K562 (cell line): ENCODE results near the gene VPS41. TPM values are rescaled to one million over a fixed set of nuclear protein-coding genes. Genes with fewer than 3 reads are reported as not detected.
A peak's percentile ranks its signal among the peaks of the same experiment; 100 is the strongest.

ENCODE experiments used
- ATAC-seq: fragments of 200-7000 bp; cut with Tn5 transposase; 3 replicates; pipeline ENCODE4 v1.9.1; 2020; ENCODE audit warnings: moderate library complexity
- BruUV-seq: library from RNA; stranded (reverse); fragments of 400-500 nt; replicated peaks from 2 replicates; lab custom pipeline; 2021; lab: Mats Ljungman, UMichigan
- CTCF ChIA-PET: fragments of 300-600 bp; formaldehyde crosslinking; extraction: SDS; loops from one replicate; lab custom pipeline; 2021; ENCODE audit warnings: low intra/inter-chr PET ratio; lab: Yijun Ruan, JAX
- POLR2A ChIA-PET: fragments of 300-600, 350-650 bp; sonication (Branson Sonifier 250); formaldehyde crosslinking; extraction: SDS; loops from one replicate; lab custom pipeline; 2021; ENCODE audit warnings: antibody characterized with exemption, inconsistent platforms; lab: Yijun Ruan, JAX
- DNase-seq, 4 experiments: peaks; one replicate each; pipeline versions ENCODE4 v3.0.0 to v3.0.0-alpha.2; 2011 to 2018; ENCODE audit warnings: low spot score in 3 of 4, mixed read lengths in 3 of 4; ENCODE audit errors: extremely low read depth in 1 of 4
- FAIRE-seq: peaks from 2 replicates; lab custom pipeline; 2011; peaks lifted over from hg19 to GRCh38; lab: Jason Lieb, UNC
- H2AFZ ChIP-seq: 2 replicates; pipeline ENCODE4 v1.6.0; 2011; ENCODE audit warnings: low read depth, low read length, control low read depth, inconsistent platforms
- H3K27ac ChIP-seq: fragments of 200-600 bp; 3 replicates; pipeline ENCODE4 v1.8.0; 2011; ENCODE audit warnings: low read depth, mild to moderate bottlenecking, control low read depth, inconsistent platforms, low read length, moderate library complexity, mixed read lengths; ENCODE audit errors: extremely low read depth
- H3K27me3 ChIP-seq, 2 experiments: fragments of 300-600 bp in 1 of 2; 2 replicates in 1 of 2; 3 replicates in 1 of 2; pipeline versions ENCODE4 v1.6.0 to v1.8.0; 2011; ENCODE audit warnings: inconsistent platforms in 2 of 2, low read length in 2 of 2, mild to moderate bottlenecking in 1 of 2, mixed read lengths in 1 of 2, moderate library complexity in 1 of 2; ENCODE audit not compliant: control insufficient read depth in 2 of 2, insufficient read depth in 2 of 2
- H3K36me3 ChIP-seq: fragments of 300-600 bp; 3 replicates; pipeline ENCODE4 v1.8.0; 2011; ENCODE audit warnings: mild to moderate bottlenecking, low read length, inconsistent platforms; ENCODE audit not compliant: control insufficient read depth, insufficient read depth
- H3K4me1 ChIP-seq, 2 experiments: fragments of 200-600 bp in 1 of 2; replicated peaks in 1 of 2; 2 replicates in 1 of 2; 3 replicates in 1 of 2; pipeline versions ENCODE4 v1.5.1 to v1.8.0; 2011; ENCODE audit warnings: inconsistent platforms in 2 of 2, low read length in 2 of 2, mild to moderate bottlenecking in 1 of 2, mixed read lengths in 1 of 2, moderate library complexity in 1 of 2; ENCODE audit not compliant: control insufficient read depth in 2 of 2, insufficient read depth in 2 of 2
- H3K4me2 ChIP-seq: 2 replicates; pipeline ENCODE4 v1.6.1; 2011; ENCODE audit warnings: low read length, control low read depth, inconsistent platforms, mixed read lengths; ENCODE audit not compliant: insufficient read depth
- H3K4me3 ChIP-seq: fragments of 200-600 bp; sonication (generic), shearing (Covaris generic); 2 replicates; pipeline ENCODE4 v1.5.1; 2016; ENCODE audit warnings: control low read depth, inconsistent platforms
- H3K79me2 ChIP-seq: fragments of 200-600 bp; 3 replicates; pipeline ENCODE4 v1.8.0; 2011; ENCODE audit warnings: low read length, inconsistent platforms; ENCODE audit not compliant: control insufficient read depth, insufficient read depth
- H3K9ac ChIP-seq, 2 experiments: 2 replicates each; pipeline versions ENCODE4 v1.6.0 to v1.6.1; 2011; ENCODE audit warnings: low read depth in 2 of 2, low read length in 2 of 2, control low read depth in 1 of 2, inconsistent platforms in 1 of 2, mild to moderate bottlenecking in 1 of 2, mixed read lengths in 1 of 2; ENCODE audit not compliant: insufficient read depth in 1 of 2
- H3K9me1 ChIP-seq: one replicate; pipeline ENCODE4 v1.6.0; 2011; ENCODE audit warnings: inconsistent platforms, mild to moderate bottlenecking, low read length, moderate library complexity; ENCODE audit not compliant: control insufficient read depth, insufficient read depth
- H3K9me3 ChIP-seq: replicated peaks from 2 replicates; pipeline ENCODE4 v1.5.1; 2011; ENCODE audit warnings: low read depth, low read length, inconsistent platforms; ENCODE audit not compliant: control insufficient read depth, insufficient read depth
- H4K20me1 ChIP-seq: replicated peaks from 2 replicates; pipeline ENCODE4 v1.6.1; 2011; ENCODE audit warnings: low read length, inconsistent platforms, mixed read lengths; ENCODE audit not compliant: control insufficient read depth, insufficient read depth
- C11orf30 ChIP-seq: fragments of 450-650 bp; IDR thresholded peaks from 2 replicates; pipeline ENCODE4 v1.6.1; 2016; ENCODE audit warnings: low read depth, mild to moderate bottlenecking
- CC2D1A ChIP-seq: fragments of 450-650 bp; IDR thresholded peaks from 2 replicates; pipeline ENCODE4 v1.6.1; 2017; ENCODE audit warnings: mild to moderate bottlenecking
- CHD1 ChIP-seq: fragments of 200-600 bp; sonication (generic); IDR thresholded peaks from one replicate; pipeline ENCODE4 v1.6.1; 2012; ENCODE audit warnings: mild to moderate bottlenecking, moderate library complexity, low read length, inconsistent platforms
- ELK3 ChIP-seq: fragments of 450-650 bp; formaldehyde crosslinking; IDR thresholded peaks from 2 replicates; pipeline ENCODE4 v1.4.0; 2020; ENCODE audit warnings: mild to moderate bottlenecking
- LARP7 ChIP-seq: fragments of 450-650 bp; IDR thresholded peaks from 2 replicates; pipeline ENCODE4 v1.6.1; 2016
- MAFF ChIP-seq: IDR thresholded peaks from 2 replicates; pipeline ENCODE4 v1.6.1; 2012; ENCODE audit warnings: low read length, improper control_type of control experiment
- MAFK ChIP-seq: IDR thresholded peaks from 2 replicates; pipeline ENCODE4 v1.6.1; 2011; ENCODE audit warnings: low read length, improper control_type of control experiment
- MYC ChIP-seq, 2 experiments: fragments of 250-450 bp in 1 of 2; sonication (Bioruptor Pico) in 1 of 2; IDR thresholded peaks; 2 replicates each; pipeline versions ENCODE4 v1.5.1 to v1.6.1; 2012 to 2021; ENCODE audit warnings: low read depth in 2 of 2, borderline replicate concordance in 1 of 2, improper control_type of control experiment in 1 of 2, low read length in 1 of 2, mild to moderate bottlenecking in 1 of 2, moderate library complexity in 1 of 2
- NFE2L1 ChIP-seq: fragments of 450-650 bp; IDR thresholded peaks from 2 replicates; pipeline ENCODE4 v1.6.1; 2016; ENCODE audit warnings: missing genetic modification characterization, low read depth, mild to moderate bottlenecking, missing compliant biosample characterization, moderate library complexity, borderline replicate concordance
- SIX5 ChIP-seq, 2 experiments: IDR thresholded peaks; 2 replicates each; pipeline ENCODE4 v1.6.1; 2011; ENCODE audit warnings: low read length in 2 of 2, borderline replicate concordance in 1 of 2, low read depth in 1 of 2, mild to moderate bottlenecking in 1 of 2, moderate library complexity in 1 of 2; ENCODE audit not compliant: insufficient read depth in 1 of 2
- SLC30A9 ChIP-seq: fragments of 250-450 bp; sonication (Bioruptor Pico); IDR thresholded peaks from 2 replicates; pipeline ENCODE4 v1.8.0; 2022; ENCODE audit warnings: mild to moderate bottlenecking, moderate library complexity
- SMARCB1 ChIP-seq: IDR thresholded peaks from 2 replicates; pipeline ENCODE4 v1.6.1; 2011; ENCODE audit warnings: improper control_type of control experiment, low read depth; ENCODE audit not compliant: insufficient read length
- TAF9B ChIP-seq: fragments of 450-650 bp; IDR thresholded peaks from 2 replicates; pipeline ENCODE4 v1.6.1; 2018; ENCODE audit warnings: mild to moderate bottlenecking; ENCODE audit not compliant: partially characterized antibody
- TFE3 ChIP-seq: fragments of 450-650 bp; formaldehyde crosslinking; IDR thresholded peaks from 2 replicates; pipeline ENCODE4 v1.4.0; 2020; ENCODE audit warnings: mild to moderate bottlenecking, mixed read lengths
- ZBTB2 ChIP-seq: fragments of 450-650 bp; IDR thresholded peaks from 2 replicates; pipeline ENCODE4 v1.6.1; 2016; ENCODE audit warnings: antibody characterized with exemption
- ZBTB7A ChIP-seq: IDR thresholded peaks from 2 replicates; pipeline ENCODE4 v1.6.1; 2011; ENCODE audit warnings: low read depth, mild to moderate bottlenecking, low read length, moderate library complexity, borderline replicate concordance; ENCODE audit not compliant: control insufficient read depth
- ZNF12 ChIP-seq: sonication (generic); formaldehyde crosslinking; IDR thresholded peaks from 2 replicates; pipeline ENCODE4 v1.4.0; 2020; ENCODE audit warnings: mild to moderate bottlenecking, missing genetic modification reagents
- ZNF184 ChIP-seq: sonication (generic); formaldehyde crosslinking; IDR thresholded peaks from 2 replicates; pipeline ENCODE4 v1.5.0; 2020; ENCODE audit warnings: missing genetic modification reagents
- ZNF584 ChIP-seq: fragments of 200-800 bp; sonication (Bioruptor generic); IDR thresholded peaks from 2 replicates; pipeline ENCODE4 v1.6.1; 2016; ENCODE audit warnings: low read depth, mild to moderate bottlenecking, missing genetic modification characterization, missing compliant biosample characterization
- ZNF589 ChIP-seq: fragments of 200-800 bp; sonication (Bioruptor generic); IDR thresholded peaks from 2 replicates; pipeline ENCODE4 v1.6.1; 2016; ENCODE audit warnings: low read depth, missing genetic modification characterization, missing compliant biosample characterization
- WGBS: fragments of 100-300 bp; shearing (Covaris generic); methylation state at CpG from one replicate; pipeline ENCODE4 v1.1.6; 2016; ENCODE audit warnings: low coverage, mixed read lengths; ENCODE audit not compliant: insufficient coverage; ENCODE audit errors: missing lambda C conversion rate; 5-methylcytosine and 5-hydroxymethylcytosine counted together
- in situ Hi-C: fragments of 300-500 bp; cut with MboI; formaldehyde crosslinking; loops from 4 replicates; pipeline ENCODE4 v1.15.0; 2018; ENCODE audit warnings: inconsistent platforms, mixed read lengths
- intact Hi-C: fragments of 100-400 bp; cut with micrococcal nuclease; formaldehyde crosslinking; loops from 2 replicates; pipeline ENCODE4 v1.14.2; 2022
- polyA plus RNA-seq, 8 experiments: library from polyadenylated mRNA; depleted of rRNA in 4 of 8; stranded (reverse) in 5 of 8; unstranded in 3 of 8; fragments of >200 nt; fragmentation: Nextera tagmentation in 2 of 8; fragmentation: Illumina TruSeq in 1 of 8; extraction: Ambion mirVana in 2 of 8; extraction: Trizol in 1 of 8; gene quantifications; 2 replicates each; pipeline versions ENCODE4 v1.2.1 to v1.2.3, GENCODE V29; 2011 to 2014; ENCODE audit warnings: inconsistent platforms in 1 of 8, missing spikeins in 1 of 8
- total RNA-seq, 7 experiments: library from RNA; depleted of rRNA in 6 of 7; stranded (reverse); fragments of >200 nt in 6 of 7; fragmentation: Illumina TruSeq in 2 of 7; extraction: Trizol in 2 of 7; gene quantifications; 2 replicates each; pipeline versions ENCODE4 v1.2.1 to v1.2.3, GENCODE V29; 2011 to 2021; ENCODE audit warnings: low replicate concordance in 1 of 7

VPS41 gene
- total and polyA plus RNA-seq, 9 of the 15 experiments (the other 6 are each of a cell fraction or from before 2014, with no cell fraction given), result 17.7 to 46.8 (median 32.1) TPM

- POLR2A ChIA-PET, result interaction anchor here (0.6 to 0.8 kb wide), 2 partner anchors 119 to 304 kb away, joined by 3 read pairs; no protein-coding TSS in a partner anchor
- H3K79me2 ChIP-seq, result no peaks in the 10 kb centered on the region
- 20% methylated on average over 1 of the region's 1 CpG for WGBS
- no peak overlapping the region for H3K9ac ChIP-seq
- no peaks in the 10 kb centered on the region for H3K9me3 ChIP-seq
- no peak for DNase-seq
- no peak overlapping the region for H3K4me3 ChIP-seq
- H3K4me1 ChIP-seq, result no peaks in the 10 kb centered on the region
- in situ Hi-C loops (no loop called here), intact Hi-C loops (no loop called here)
- peaks cover 11% of the 10 kb centered on the region in 2 experiments; a peak in 4 of 5 replicates for H3K27me3 ChIP-seq
- H3K27ac ChIP-seq, result no peak overlapping the region
- no TSS peak for BruUV-seq
- no peak overlapping the region for H3K4me2 ChIP-seq
- FAIRE-seq, result no peak
- H4K20me1 ChIP-seq, result no peaks in the 10 kb centered on the region
- H3K9me1 ChIP-seq, result no peaks in the 10 kb centered on the region
- H2AFZ ChIP-seq, result no peak overlapping the region
- CTCF ChIA-PET, result no interaction called here
- no peaks in the 10 kb centered on the region for H3K36me3 ChIP-seq
- ATAC-seq, result no peak
- no peak for TF ChIP-seq LARP7
- no peak for TF ChIP-seq ZNF584 (CRISPR knock-in tag)
- no peak for TF ChIP-seq CHD1
- no peak for TF ChIP-seq CC2D1A
- no peak for TF ChIP-seq TAF9B
- no peak for TF ChIP-seq ZBTB2
- TF ChIP-seq MAFF, result peak; percentile 90
- peak; percentile 89 for TF ChIP-seq MAFK
- TF ChIP-seq ZNF184, result no peak
- TF ChIP-seq SLC30A9 (CRISPR knock-in tag), result no peak
- no peak for TF ChIP-seq SIX5 (IDR thresholded peaks at IDR 0.05; ENCODE audit: borderline replicate concordance in 1 of 2, insufficient read depth in 1 of 2, low read depth in 1 of 2, low read length in 2 of 2)
- no peak for TF ChIP-seq ELK3 (CRISPR knock-in tag)
- TF ChIP-seq SMARCB1, result no peak
- peak; percentile 76 for TF ChIP-seq NFE2L1 (tag)
- TF ChIP-seq ZNF12 (CRISPR knock-in tag), result no peak
- no peak for TF ChIP-seq ZNF589
- no peak for TF ChIP-seq ZBTB7A
- no peak for TF ChIP-seq MYC (IDR thresholded peaks at IDR 0.05; ENCODE audit: low read depth, low read length)
- no peak for TF ChIP-seq MYC (CRISPR knock-in tag; IDR thresholded peaks at IDR 0.05; ENCODE audit: borderline replicate concordance, low read depth)
- TF ChIP-seq C11orf30, result peak; percentile 82
- TF ChIP-seq TFE3 (CRISPR knock-in tag), result no peak
Measured at GRCh38 chr7:38950309-38950708, 41.3 kb upstream of the VPS41 start.
